GM08714 (cell line): ENCODE measurements around the gene PREPL.
"Not testable (repeated sequence)": the region's sequence is repeated elsewhere in the genome, so short reads cannot be mapped to it uniquely, and the experiment has no call there.

Experiments
- H3K4me3 ChIP-seq: fragments of 200-500 bp; sonication (Bioruptor generic); 2 replicates; pipeline ENCODE4 v1.5.1; 2014; ENCODE audit warnings: mild to moderate bottlenecking, low read length, inconsistent platforms
- ZNF274 ChIP-seq: IDR thresholded peaks from 2 replicates; pipeline ENCODE4 v1.6.1; 2012; ENCODE audit warnings: mild to moderate bottlenecking, low read depth, low read length

PREPL gene

DNA sequence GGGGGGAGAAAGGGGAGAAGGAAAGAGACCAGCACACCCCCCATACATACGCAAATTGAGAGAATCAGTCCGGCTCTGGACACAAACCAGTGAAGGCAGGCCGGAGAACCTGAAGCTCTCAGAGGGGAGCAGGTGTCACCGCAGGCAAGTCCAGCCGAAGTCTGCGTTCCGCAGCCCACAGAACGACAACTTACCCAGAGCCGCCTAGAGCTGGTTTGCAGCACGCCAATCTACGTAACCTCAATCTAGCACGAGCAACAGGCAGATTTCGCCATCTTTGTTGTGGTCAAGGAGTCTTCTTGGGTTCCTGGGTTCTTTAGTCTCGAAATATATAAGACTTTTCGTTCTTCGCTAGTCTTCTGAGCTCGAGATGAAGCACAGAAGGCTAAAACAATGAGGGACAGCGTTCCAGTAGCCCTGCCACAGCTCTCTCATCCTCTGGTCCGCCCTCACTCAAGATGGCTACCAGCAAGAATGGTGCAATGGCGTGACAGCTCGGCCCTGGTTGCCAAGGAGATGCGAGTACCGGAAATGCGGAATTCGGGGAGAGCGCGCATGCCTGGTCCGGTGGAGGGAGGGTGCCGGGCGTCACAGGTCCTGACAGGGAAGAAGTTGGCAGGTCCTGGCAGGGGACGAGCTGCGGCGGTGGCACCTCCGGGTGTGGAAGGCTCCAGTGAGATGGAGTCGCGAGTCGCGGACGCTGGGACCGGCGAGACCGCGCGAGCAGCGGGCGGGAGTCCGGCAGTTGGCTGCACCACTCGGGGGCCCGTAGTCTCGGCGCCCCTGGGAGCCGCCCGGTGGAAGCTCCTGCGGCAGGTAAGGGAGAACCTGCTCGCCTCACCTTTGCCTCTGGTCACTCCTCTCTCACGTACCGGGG lies at the start of gene PREPL, which contains the start of gene CAMKMT:
PREPL (minus strand) TSS at position 165 of the 877 bp plus-strand sequence. CDS start 15,152 bp downstream, outside the sequence.
CAMKMT (plus strand) TSS at position 618 of the 877 bp plus-strand sequence.
- peak within 1 kb of the TSS; percentile 87 for H3K4me3 ChIP-seq
- TF ChIP-seq ZNF274: no peak

DNA sequence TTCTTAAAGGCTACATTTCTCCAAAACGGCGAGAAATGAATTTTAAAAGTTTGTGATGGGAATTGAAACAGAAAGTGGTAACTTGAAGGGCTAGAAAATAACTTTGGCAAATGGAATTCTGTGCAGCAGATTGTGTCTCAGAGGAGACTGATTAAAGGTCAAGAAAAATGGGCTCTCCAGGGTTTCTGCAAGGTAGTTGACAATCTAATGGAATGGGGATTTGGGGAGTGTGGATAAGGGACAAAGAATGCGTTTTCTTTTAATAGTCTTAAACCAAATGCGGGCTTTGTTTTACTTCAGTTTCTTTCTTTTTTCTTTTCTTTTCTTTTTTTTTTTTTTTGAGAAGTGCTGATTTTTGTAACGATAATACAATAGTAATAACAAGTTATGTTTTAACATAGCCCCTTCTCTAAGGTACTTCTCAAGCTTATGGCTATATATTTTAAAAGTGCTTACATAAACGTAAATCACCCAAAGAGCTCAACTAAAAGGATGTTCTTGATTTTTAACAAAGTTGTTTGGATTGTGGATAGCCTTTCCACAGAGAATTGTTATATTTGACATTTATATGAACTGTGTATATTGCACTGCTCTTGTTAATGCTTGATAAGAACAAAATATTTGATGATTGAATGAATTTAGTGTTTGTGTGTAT lies 37.1 kb upstream of the PREPL start:
- TF ChIP-seq ZNF274: no peak
- H3K4me3 ChIP-seq: no peak overlapping the region

DNA sequence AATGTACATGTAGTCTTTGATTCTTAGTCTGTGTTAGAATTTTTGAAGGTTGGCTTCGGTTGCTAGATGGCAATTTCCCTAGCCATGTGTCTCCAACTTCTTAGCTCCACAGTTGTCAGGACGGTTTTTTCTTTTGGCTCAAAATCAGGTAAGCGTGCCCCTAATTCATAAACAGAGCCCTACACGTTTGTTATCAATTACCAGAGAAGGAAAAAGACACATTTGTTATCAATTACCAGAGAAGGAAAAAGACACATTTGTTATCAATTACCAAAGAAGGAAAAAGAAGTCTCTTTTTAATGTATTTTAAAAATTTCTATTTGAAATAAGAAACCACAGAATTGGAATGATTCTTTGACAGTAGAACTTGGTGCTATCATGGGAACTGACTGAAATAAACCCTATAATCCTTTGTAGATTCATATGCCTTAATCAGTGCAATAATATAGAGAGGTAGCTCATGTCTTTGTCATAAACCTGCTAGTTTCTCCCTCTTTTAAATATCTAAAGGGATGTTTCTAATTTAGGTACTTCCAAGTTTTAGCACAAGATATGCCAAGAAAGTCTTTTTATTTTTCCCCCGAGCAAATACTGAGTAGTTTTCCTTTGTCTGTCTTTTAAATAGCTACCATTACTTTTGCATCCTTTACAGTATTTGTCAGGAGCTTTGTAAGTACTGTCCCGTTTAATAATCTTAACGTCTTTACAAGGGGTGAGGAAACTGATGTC lies 36.3 kb upstream of the PREPL start:
- H3K4me3 ChIP-seq: no peak overlapping the region
- TF ChIP-seq ZNF274: no peak

DNA sequence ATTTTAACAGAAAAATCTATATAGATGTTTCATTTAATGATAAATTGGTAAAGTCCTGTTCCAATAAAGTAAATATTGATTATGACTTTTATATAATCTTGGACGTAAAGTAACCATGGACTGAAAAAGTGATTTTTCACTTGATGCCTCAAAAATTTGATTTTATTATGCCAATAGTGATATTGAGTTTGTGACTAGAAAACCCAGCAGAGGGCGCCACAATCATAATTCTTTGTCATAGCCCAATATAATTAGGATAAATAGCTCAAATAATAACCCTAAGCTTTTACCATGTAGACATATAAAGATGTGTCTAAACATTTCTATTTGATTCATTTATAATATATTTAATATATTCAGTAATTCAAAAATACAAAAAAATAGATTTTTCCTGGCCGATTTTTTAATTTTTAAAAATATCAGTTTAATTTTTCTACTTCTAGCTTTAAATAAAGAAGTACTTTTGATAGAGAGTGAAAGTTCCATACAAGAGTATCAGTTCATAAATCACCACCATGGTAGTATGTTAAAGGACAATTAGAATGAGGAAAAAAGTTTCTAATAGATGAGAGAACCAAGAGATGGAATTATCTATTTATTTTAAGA lies 31.1 kb upstream of the PREPL start:
- TF ChIP-seq ZNF274: no peak
- H3K4me3 ChIP-seq: no peak overlapping the region

DNA sequence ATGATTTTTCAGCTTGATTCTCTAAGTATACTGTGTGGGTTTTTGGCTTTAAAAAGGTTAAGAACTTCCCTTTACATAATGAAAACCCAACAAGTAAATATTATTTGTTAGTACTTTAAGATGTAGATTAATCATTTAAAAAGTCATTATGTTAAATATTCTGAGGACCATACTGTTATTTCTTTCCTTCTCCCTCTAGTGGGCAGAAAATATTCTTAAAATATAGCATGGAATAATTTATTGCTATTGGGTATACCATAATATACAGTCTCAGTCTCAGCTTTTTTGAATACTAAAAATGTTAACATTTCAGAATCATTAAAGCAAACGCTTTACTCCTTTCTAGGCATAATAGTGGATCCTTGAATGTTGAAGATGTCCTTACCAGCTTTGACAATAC lies 28.6 kb upstream of the PREPL start:
- no peak overlapping the region for H3K4me3 ChIP-seq

DNA sequence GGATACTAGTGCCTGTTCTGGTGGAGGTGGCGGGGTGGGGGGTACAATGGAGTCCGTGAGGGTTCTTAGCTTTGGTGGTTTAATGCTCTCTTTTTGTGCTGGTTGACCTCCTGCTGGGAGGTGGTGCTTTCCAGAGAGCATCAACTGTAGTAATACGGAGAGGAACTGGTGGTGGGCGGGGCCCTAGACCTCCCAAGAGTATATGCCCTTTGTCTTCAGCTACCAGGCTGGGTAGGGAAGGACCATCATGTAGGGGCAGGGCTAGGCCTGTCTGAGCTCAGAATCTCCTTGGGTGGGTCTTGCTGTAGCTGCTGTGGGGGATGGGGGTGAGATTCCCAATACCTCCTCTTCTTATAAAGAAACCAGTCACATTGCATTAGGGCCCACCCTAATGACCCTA lies 27.6 kb upstream of the PREPL start:
- H3K4me3 ChIP-seq: no peak overlapping the region

More for the DNA sequence above, 28.6 kb upstream of the PREPL start:
- TF ChIP-seq ZNF274: no peak

DNA sequence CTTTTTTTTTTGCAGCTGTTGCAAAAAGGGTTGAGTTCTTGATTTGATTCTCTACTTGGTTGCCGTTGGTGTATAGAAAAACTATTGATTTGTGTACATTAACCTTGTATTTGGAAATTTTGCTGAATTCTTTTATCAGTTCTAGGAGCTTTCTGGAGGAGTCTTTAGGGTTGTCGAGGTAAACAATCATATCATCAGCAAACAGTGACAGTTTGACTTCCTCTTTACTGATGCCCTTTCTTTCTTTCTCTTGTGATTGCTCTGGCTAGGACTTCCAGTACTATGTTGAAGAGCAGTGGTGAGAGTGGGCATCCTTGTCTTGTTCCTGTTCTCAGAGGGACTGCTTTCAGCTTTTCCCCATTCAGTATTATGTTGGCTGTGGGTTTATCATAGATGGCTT lies 23.9 kb upstream of the PREPL start:
- not testable (repeated sequence) for H3K4me3 ChIP-seq

More for the DNA sequence above, 27.6 kb upstream of the PREPL start:
- no peak for TF ChIP-seq ZNF274

DNA sequence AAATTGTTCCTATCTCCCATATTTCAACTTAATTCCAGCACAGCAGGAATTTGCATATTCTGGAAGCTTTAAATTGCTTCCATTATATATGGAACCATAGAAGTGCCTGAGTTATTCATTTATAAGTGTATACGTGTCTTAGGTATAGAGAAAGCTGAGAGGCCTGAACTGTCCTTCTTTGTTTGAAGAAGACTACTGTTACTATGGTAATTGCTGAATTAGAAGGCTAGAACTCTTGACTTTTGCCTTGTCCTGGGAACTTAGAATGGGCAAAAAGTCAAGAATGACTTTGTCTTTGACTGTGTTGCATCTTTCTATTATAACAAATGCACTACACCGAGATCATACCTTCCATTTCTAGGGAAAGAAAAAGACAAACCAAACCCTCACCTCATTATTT lies 16.2 kb upstream of the PREPL start:
- no peak for TF ChIP-seq ZNF274
- H3K4me3 ChIP-seq: no peak overlapping the region

DNA sequence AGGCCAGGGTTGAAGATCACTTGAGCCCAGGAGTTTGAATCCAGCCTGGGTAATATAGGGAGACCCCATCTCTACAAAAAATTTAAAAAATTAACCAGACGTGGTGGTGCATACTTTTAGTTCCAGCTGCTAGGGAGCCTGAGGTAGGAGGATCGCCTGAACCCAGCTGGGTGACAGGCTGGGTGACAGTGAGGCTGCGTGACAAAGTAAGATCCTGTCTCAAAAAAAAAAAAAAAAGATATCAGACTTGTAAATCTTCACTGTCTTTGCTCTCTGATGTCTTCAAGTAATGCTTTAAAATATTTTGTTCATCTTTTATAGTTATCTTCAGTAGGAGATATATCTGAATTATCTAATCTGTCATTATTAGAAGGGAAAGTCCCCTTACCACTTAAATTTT lies 11.0 kb upstream of the PREPL start:
- H3K4me3 ChIP-seq: no peak overlapping the region
- no peak for TF ChIP-seq ZNF274

DNA sequence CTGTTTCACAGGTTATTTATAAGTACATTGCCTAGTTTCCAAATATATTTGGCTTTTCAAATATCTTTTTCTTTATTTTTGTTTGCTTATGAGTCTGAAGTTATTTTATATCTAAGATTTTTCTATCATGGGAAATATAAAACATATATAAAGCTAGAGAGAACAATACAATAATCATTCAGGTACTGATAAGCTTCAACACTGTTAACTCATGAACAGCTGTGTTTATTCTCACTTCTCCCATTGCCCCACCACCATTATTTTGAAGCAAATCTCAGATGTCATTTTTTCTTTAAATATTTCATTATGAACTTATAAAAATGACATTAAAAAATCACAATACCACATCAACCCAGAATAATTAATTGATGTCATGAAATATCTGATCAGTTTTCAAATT lies 10.2 kb upstream of the PREPL start:
- no peak overlapping the region for H3K4me3 ChIP-seq
- no peak for TF ChIP-seq ZNF274

DNA sequence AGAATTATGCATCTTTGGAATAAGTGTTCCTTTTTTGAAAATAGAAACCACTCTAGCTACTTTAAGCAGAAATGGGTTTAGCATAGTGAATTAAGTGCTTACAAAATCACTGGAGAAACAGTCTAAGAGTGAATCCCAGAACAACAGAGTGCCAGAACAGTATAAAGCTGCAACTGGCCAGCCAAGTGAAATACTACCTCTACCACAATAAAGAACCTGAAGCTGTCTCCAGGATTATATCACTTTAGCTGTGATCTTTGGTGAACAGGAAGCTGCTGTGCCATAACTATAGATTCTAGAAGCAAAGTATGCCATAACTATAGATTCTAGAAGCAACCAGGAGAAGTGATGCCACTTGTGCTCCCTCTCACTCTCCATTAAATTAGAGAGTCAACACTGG lies 8.1 kb upstream of the PREPL start:
- no peak for TF ChIP-seq ZNF274

DNA sequence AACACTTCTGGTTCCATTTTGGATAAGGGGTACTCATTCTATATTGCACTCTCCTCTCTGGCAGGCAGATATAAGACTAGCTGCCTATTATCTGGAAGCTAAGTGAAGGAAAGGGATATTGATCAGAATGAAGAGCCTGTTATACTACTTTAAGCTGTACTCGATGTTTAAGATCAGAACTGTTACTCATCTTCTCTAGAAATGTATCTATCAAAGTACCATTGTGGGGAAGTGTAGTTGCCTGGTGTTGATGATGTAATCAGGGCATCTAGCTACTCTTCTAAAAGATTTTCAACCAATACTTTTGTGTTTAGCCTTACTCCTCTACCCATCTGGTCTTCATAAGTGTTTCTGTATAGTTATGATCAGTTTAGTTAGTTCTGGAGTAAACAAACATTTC lies 6.3 kb upstream of the PREPL start:
- no peak overlapping the region for H3K4me3 ChIP-seq
- no peak for TF ChIP-seq ZNF274

More for the DNA sequence above, 8.1 kb upstream of the PREPL start:
- H3K4me3 ChIP-seq: no peak overlapping the region

DNA sequence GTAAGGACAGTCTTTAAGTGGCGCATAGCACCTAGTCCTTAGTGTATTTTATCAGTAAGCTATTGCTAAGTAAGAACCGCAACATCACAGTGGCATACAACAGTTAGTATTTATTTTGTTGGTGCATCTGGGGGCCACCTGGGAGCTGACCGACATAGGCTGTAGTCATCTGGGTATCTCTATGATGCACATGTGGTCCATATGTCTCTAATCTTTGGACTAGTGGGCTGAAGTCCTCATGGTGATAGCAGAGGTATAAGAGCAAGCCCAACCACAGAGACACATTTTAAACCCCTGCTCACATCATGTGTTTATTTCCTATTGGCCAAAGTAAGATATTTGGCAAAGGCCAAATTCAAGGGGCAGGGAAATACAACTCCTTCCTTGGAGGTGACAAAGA lies 3.3 kb upstream of the PREPL start:
- no peak for TF ChIP-seq ZNF274
- H3K4me3 ChIP-seq: no peak overlapping the region
